ENCODE measurements around the gene PRR7.

- TF ChIP-seq CTCF (IDR thresholded peaks at IDR 0.05; ENCODE audit: low read depth, low read length, missing input control) (no peak), REST (IDR thresholded peaks at IDR 0.05) (no peak), RAD21 (IDR thresholded peaks at IDR 0.05) (no peak), TAF1 (conservative IDR thresholded peaks at IDR 0.05) (no peak), YY1 (IDR thresholded peaks at IDR 0.05) (no peak), ATF3 (IDR thresholded peaks at IDR 0.05) (no peak), MAX (IDR thresholded peaks at IDR 0.05) (no peak), FOXA1 (IDR thresholded peaks at IDR 0.05) (no peak), GABPA (IDR thresholded peaks at IDR 0.05 in 1 of 2, conservative IDR thresholded peaks at IDR 0.05 in 1 of 2) (no peak), SP1 (IDR thresholded peaks at IDR 0.05) (no peak), HNF4G (IDR thresholded peaks at IDR 0.05) (no peak), ZBTB33 (IDR thresholded peaks at IDR 0.05) (no peak), RXRA (IDR thresholded peaks at IDR 0.05) (no peak)
Observed at GRCh38 chr5:177423671-177424070, 22.9 kb upstream of the PRR7 start.

Measured in liver (tissue), 3 donors.